A673 (cell line): ENCODE measurements around the gene TMEM126B.

Experiments
- CTCF ChIP-seq: fragments of 300-800, 200-600 bp; sonication (generic); conservative IDR thresholded peaks from 2 replicates; pipeline ENCODE4 v1.5.1; 2017; ENCODE audit warnings: low read depth, mild to moderate bottlenecking, antibody characterized with exemption, low read length, moderate library complexity, mixed read lengths
- EZH2 ChIP-seq: fragments of 200-600 bp; sonication (generic); IDR thresholded peaks from 2 replicates; pipeline ENCODE4 v1.6.1; 2017; ENCODE audit warnings: borderline replicate concordance, low read depth, mild to moderate bottlenecking, mixed read lengths, antibody characterized with exemption, low read length; ENCODE audit not compliant: poor library complexity, severe bottlenecking

GRCh38 chr11:85627998-85628770 lies at the start of gene TMEM126B:
- TF ChIP-seq EZH2 (no peak), CTCF (no peak)
